Psoas muscle (tissue), 8 donors: Measurements from ENCODE around the gene RNF25. TPM values are rescaled to one million over a fixed set of nuclear protein-coding genes. Genes with fewer than 3 reads are reported as not detected.
A peak's percentile ranks its signal among the peaks of the same experiment; 100 is the strongest.

Experiments used
- ATAC-seq, 4 donors: fragments of 200-7000 bp; cut with Tn5 transposase; one replicate each; pipeline ENCODE4 v1.9.1; 2020; ENCODE audit warnings: moderate library complexity in 3 of 4, mild to moderate bottlenecking in 2 of 4
- DNase-seq, 2 donors: peaks; one replicate each; pipeline ENCODE4 v3.0.0-alpha.2; 2020
- H3K27ac ChIP-seq: fragments of 200-600 bp; one replicate; pipeline ENCODE4 v1.8.0; 2022
- H3K27me3 ChIP-seq, 3 donors: fragments of 200-600 bp in 1 of 3; one replicate each; pipeline versions ENCODE4 v1.6.1 to v1.8.0; 2013 to 2022; ENCODE audit warnings: low read length in 2 of 3, mild to moderate bottlenecking in 2 of 3, moderate library complexity in 1 of 3; ENCODE audit not compliant: insufficient read depth in 3 of 3
- H3K36me3 ChIP-seq, 2 donors: fragments of 200-600 bp in 1 of 2; one replicate each; pipeline versions ENCODE4 v1.6.1 to v1.8.0; 2013 to 2022; ENCODE audit warnings: low read depth in 1 of 2, mild to moderate bottlenecking in 1 of 2, moderate library complexity in 1 of 2; ENCODE audit not compliant: insufficient read depth in 1 of 2
- H3K4me1 ChIP-seq: fragments of 200-600 bp; one replicate; pipeline ENCODE4 v1.8.0; 2022
- H3K4me3 ChIP-seq: fragments of 200-600 bp; one replicate; pipeline ENCODE4 v1.8.0; 2022; ENCODE audit warnings: mild to moderate bottlenecking
- H3K9me3 ChIP-seq: fragments of 200-600 bp; one replicate; pipeline ENCODE4 v1.8.0; 2022
- CTCF ChIP-seq: fragments of 200-600 bp; IDR thresholded peaks from one replicate; pipeline ENCODE4 v1.8.0; 2022; ENCODE audit warnings: antibody characterized with exemption
- WGBS, 3 donors: extraction: QIAGEN DNeasy Blood & Tissue Kit; methylation state at CpG; one replicate each; pipeline versions ENCODE4 v1.1.6 to v1.1.7; 2013; 5-methylcytosine and 5-hydroxymethylcytosine counted together
- intact Hi-C, 2 donors: fragments of 100-400 bp; cut with DNase I; formaldehyde crosslinking; loops; one replicate each; pipeline versions ENCODE4 v1.11.0 to v1.14.2; 2022
- polyA plus RNA-seq, 3 donors: library from polyadenylated mRNA; stranded (reverse); fragments of 200-250 nt; gene quantifications; one replicate each; pipeline ENCODE4 v1.2.3, GENCODE V29; 2013
- total RNA-seq, 4 donors: library from RNA; stranded (reverse); fragmentation: NEBNext Ultra II Directional in 2 of 4; extraction: Animal tissue kit (Norgen Biotek cat#: 25700) in 2 of 4; gene quantifications; one replicate each; pipeline versions ENCODE4 v1.2.1 to v1.2.4, GENCODE V29; 2021 to 2023
- donor health status: healthy with polysubstance abuse.
- donor health status: DM: no; HTN: no; CAD: no; lungs with moderate emphysema.
- donor health status: Bipolar disorder and iron deficiency.
- donor health status: healthy.
- donor health status: DM: yes; HTN: yes; CAD: no.
- donor health status: DM: no; HTN: no; CAD: no.
- donor health status: DM: no; HTN: no; CAD: no.
- donor health status: DM: yes; HTN: yes; CAD: no.

Gene RNF25
- total and polyA plus RNA-seq, 7 donors: 14.5 to 32.0 (median 22.9) TPM

GRCh38 chr2:218718058-218718457, 46.3 kb upstream of the RNF25 start:
- no peak overlapping the region for H3K27ac ChIP-seq
- H3K9me3 ChIP-seq: no peaks in the 10 kb centered on the region
- intact Hi-C loops: no loop called here
- no peaks in the 10 kb centered on the region for H3K27me3 ChIP-seq
- DNase-seq (no peak), ATAC-seq (no peak)
- no peak overlapping the region for H3K4me3 ChIP-seq
- H3K36me3 ChIP-seq: peaks cover 0 to 11% of the 10 kb centered on the region in 2 donors
- no peak for TF ChIP-seq CTCF
- WGBS, 3 donors: 92 to 95% (median 94%) methylated on average over 6 to 7 of the region's 7 CpGs
- H3K4me1 ChIP-seq: peaks cover 5% of the 10 kb centered on the region

GRCh38 chr2:218717262-218717661, 45.5 kb upstream of the RNF25 start:
- H3K36me3 ChIP-seq: peaks cover 0 to 11% of the 10 kb centered on the region in 2 donors
- 74 to 77% (median 76%) methylated on average over 3 of the region's 3 CpGs for WGBS, 3 donors
- ATAC-seq: peak in 3 of 4 donors; percentile 32 to 45 (median 39)
- no peak overlapping the region for H3K4me3 ChIP-seq
- peaks cover 5% of the 10 kb centered on the region for H3K4me1 ChIP-seq
- TF ChIP-seq CTCF: no peak
- no peak for DNase-seq
- no peaks in the 10 kb centered on the region for H3K27me3 ChIP-seq
- H3K9me3 ChIP-seq: no peaks in the 10 kb centered on the region
- intact Hi-C loops: no loop called here
- H3K27ac ChIP-seq: no peak overlapping the region

- WGBS, 3 donors: 46 to 56% (median 50%) methylated on average over 4 of the region's 4 CpGs
- Histone ChIP-seq H3K4me3 (no peak overlapping the region), H3K9me3 (no peaks in the 10 kb centered on the region), H3K27ac (no peak overlapping the region), H3K4me1 (peaks cover 14% of the 10 kb centered on the region), H3K36me3 (peaks cover 0 to 11% of the 10 kb centered on the region in 2 donors), H3K27me3 (no peaks in the 10 kb centered on the region)
- no peak for TF ChIP-seq CTCF
- intact Hi-C loops: no loop called here
- DNase-seq (no peak), ATAC-seq (no peak)
These were observed 44.3 kb upstream of the RNF25 start for GRCh38 chr2:218716070-218716469.

- WGBS, 3 donors: 90 to 97% (median 95%) methylated on average over 2 of the region's 2 CpGs
- intact Hi-C loops: loop anchor here in 1 of 2 donors (5.0 kb wide), 1 partner anchor 68 kb away; the partner anchor contains the start of gene CYP27A1
- peaks cover 14% of the 10 kb centered on the region for H3K4me1 ChIP-seq
- no peaks in the 10 kb centered on the region for H3K9me3 ChIP-seq
- H3K36me3 ChIP-seq: peaks cover 0 to 11% of the 10 kb centered on the region in 2 donors
- no peak for ATAC-seq
- DNase-seq: no peak
- no peak for TF ChIP-seq CTCF
- no peaks in the 10 kb centered on the region for H3K27me3 ChIP-seq
- H3K27ac ChIP-seq: no peak overlapping the region
- H3K4me3 ChIP-seq: no peak overlapping the region
These were observed 42.1 kb upstream of the RNF25 start for GRCh38 chr2:218713922-218714321.

- no peak for TF ChIP-seq CTCF
- H3K27ac ChIP-seq: peak overlapping the region; percentile 92
- WGBS, 3 donors: 13 to 26% (median 17%) methylated on average over 5 of the region's 5 CpGs
These were observed 39.7 kb upstream of the RNF25 start for GRCh38 chr2:218711550-218711929.

More at GRCh38 chr2:218711550-218711929, 39.7 kb upstream of the RNF25 start:
- ATAC-seq: no peak
- peaks cover 0 to 9% of the 10 kb centered on the region in 2 donors for H3K36me3 ChIP-seq
- H3K9me3 ChIP-seq: no peaks in the 10 kb centered on the region
- peak overlapping the region; percentile 91 for H3K4me3 ChIP-seq
- no peak for DNase-seq
- intact Hi-C loops: loop anchor here in 1 of 2 donors (1.0 to 5.0 kb wide), 2 partner anchors 71 to 136 kb away; partner anchors contain the start of gene CYP27A1
- peaks cover 9% of the 10 kb centered on the region for H3K4me1 ChIP-seq
- no peaks in the 10 kb centered on the region for H3K27me3 ChIP-seq
